ENCODE measurements around the gene C1orf226. TPM values are rescaled to one million over a fixed set of nuclear protein-coding genes. Genes with fewer than 3 reads are reported as not detected.

The C1orf226 gene
- total RNA-seq, 2 donors from 2014 or later = 5.1 to 6.2 TPM

DNA sequence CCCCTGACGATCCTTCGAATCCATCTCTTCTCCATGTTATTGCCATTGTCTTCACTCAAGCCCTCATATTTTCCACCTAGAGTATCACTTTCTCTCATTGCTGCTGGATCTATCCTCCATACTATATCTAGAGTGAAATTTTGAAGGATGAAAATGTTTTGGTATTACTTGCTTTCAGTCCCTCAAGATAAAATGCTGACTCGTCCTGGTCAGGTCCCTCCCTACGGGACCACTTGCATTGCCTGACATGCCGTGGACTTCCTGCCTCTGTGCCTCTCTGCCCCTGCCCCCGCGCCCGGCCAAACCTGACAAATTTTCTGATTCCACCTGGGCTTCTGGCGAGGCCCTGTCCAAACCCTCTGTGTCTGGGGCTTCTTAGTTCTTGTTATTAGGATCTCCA lies 28.4 kb upstream of the C1orf226 start:
- Mint-ChIP-seq H3K36me3 (ENCODE audit: low read depth) (no peaks in the 10 kb centered on the region), H3K4me3 (no peak overlapping the region), H3K4me1 (peaks cover 33% of the 10 kb centered on the region), H3K27ac (no peak overlapping the region), H3K27me3 (ENCODE audit: insufficient read depth) (no peaks in the 10 kb centered on the region), H3K9me3 (no peaks in the 10 kb centered on the region)
- H3K36me3 ChIP-seq (ENCODE audit: control insufficient read depth, insufficient read depth, low read length) = no peaks in the 10 kb centered on the region
- TF ChIP-seq, protein P1, sequence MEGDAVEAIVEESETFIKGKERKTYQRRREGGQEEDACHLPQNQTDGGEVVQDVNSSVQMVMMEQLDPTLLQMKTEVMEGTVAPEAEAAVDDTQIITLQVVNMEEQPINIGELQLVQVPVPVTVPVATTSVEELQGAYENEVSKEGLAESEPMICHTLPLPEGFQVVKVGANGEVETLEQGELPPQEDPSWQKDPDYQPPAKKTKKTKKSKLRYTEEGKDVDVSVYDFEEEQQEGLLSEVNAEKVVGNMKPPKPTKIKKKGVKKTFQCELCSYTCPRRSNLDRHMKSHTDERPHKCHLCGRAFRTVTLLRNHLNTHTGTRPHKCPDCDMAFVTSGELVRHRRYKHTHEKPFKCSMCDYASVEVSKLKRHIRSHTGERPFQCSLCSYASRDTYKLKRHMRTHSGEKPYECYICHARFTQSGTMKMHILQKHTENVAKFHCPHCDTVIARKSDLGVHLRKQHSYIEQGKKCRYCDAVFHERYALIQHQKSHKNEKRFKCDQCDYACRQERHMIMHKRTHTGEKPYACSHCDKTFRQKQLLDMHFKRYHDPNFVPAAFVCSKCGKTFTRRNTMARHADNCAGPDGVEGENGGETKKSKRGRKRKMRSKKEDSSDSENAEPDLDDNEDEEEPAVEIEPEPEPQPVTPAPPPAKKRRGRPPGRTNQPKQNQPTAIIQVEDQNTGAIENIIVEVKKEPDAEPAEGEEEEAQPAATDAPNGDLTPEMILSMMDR (conservative IDR thresholded peaks at IDR 0.05) = no peak
- H3K27ac ChIP-seq (ENCODE audit: low read depth, low read length) = no peak overlapping the region
- H3K27me3 ChIP-seq (ENCODE audit: control insufficient read depth, insufficient read depth, low read length, poor library complexity, severe bottlenecking) = no peaks in the 10 kb centered on the region
- no peak overlapping the region for H3K4me3 ChIP-seq (ENCODE audit: low read length)
- no peaks in the 10 kb centered on the region for H3K9me3 ChIP-seq (ENCODE audit: control insufficient read depth, low read length)
- WGBS, 2 experiments (ENCODE audit: insufficient coverage in 1 of 2, insufficient read length in 1 of 2) = 87 to 90% methylated on average over 3 to 9 of the region's 9 CpGs
- DNase-seq = no peak
- H3K9ac ChIP-seq (ENCODE audit: extremely low read depth, low read length, poor library complexity, severe bottlenecking) = no peak overlapping the region
- H3K4me1 ChIP-seq (ENCODE audit: control insufficient read depth, insufficient read depth, low read length) = peaks cover 6% of the 10 kb centered on the region

DNA sequence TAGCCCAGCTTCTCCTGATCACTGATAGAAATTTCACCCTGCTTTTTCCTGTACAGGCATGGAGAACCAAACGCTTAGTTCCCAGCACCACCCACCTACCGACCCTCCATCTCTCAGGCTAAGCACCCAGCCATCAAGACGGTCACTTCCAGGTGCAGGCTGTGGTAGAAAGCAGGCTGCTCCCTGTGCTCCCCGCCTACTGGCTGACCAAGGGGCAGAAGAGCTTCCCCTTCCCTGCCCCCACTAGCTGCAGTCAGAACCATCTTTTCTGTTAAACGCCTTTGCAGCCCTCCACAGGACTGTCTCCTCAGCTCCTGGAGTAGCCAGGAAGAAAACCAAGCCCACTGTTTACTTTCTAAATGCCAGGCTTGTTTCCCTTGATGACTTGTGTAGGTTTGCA lies 27.8 kb upstream of the C1orf226 start:
- Mint-ChIP-seq H3K4me3 (no peak overlapping the region), H3K9me3 (no peaks in the 10 kb centered on the region), H3K27me3 (ENCODE audit: insufficient read depth) (no peaks in the 10 kb centered on the region), H3K27ac (no peak overlapping the region), H3K36me3 (ENCODE audit: low read depth) (no peaks in the 10 kb centered on the region), H3K4me1 (peaks cover 33% of the 10 kb centered on the region)
- no peak overlapping the region for H3K4me3 ChIP-seq (ENCODE audit: low read length)
- 88 to 90% methylated on average over 3 to 5 of the region's 5 CpGs for WGBS, 2 experiments (ENCODE audit: insufficient coverage in 1 of 2, insufficient read length in 1 of 2)
- no peaks in the 10 kb centered on the region for H3K36me3 ChIP-seq (ENCODE audit: control insufficient read depth, insufficient read depth, low read length)
- H3K9me3 ChIP-seq (ENCODE audit: control insufficient read depth, low read length) = no peaks in the 10 kb centered on the region
- no peaks in the 10 kb centered on the region for H3K27me3 ChIP-seq (ENCODE audit: control insufficient read depth, insufficient read depth, low read length, poor library complexity, severe bottlenecking)
- H3K27ac ChIP-seq (ENCODE audit: low read depth, low read length) = no peak overlapping the region
- TF ChIP-seq, protein P1 (conservative IDR thresholded peaks at IDR 0.05) = no peak
- H3K4me1 ChIP-seq (ENCODE audit: control insufficient read depth, insufficient read depth, low read length) = peaks cover 6% of the 10 kb centered on the region
- H3K9ac ChIP-seq (ENCODE audit: extremely low read depth, low read length, poor library complexity, severe bottlenecking) = no peak overlapping the region
- no peak for DNase-seq

DNA sequence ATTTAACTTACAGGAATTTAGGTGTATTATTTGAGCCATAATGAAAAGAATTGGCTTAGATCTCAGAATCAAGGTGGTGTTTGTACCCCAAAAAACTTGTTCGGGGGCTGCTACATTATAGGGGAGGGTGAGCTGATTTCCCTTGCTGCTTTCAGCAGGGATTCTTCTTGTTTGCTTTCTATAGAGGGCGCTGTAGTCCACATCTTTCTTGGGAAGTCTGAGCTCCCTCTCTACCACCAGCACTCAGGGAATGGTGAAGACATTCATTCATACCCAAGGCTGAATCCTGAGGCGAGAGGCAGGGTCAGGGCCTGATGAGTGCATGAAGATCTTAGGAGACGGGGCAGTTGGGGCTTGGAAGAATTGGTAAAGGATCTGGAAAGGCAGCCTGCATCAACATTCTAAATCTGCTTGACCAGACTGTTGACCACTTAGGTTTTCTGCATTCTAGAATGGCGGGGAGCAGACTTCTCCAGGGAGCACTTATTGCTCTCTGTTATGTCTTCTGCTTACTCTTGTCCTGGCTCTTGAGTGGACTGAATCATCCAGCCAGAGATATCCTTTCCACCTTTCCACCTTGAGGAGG lies 23.8 kb upstream of the C1orf226 start:
- no peaks in the 10 kb centered on the region for H3K36me3 Mint-ChIP-seq (ENCODE audit: low read depth)
- Histone ChIP-seq H3K36me3 (ENCODE audit: control insufficient read depth, insufficient read depth, low read length) (no peaks in the 10 kb centered on the region), H3K27me3 (ENCODE audit: control insufficient read depth, insufficient read depth, low read length, poor library complexity, severe bottlenecking) (no peaks in the 10 kb centered on the region), H3K9me3 (ENCODE audit: control insufficient read depth, low read length) (no peaks in the 10 kb centered on the region), H3K9ac (ENCODE audit: extremely low read depth, low read length, poor library complexity, severe bottlenecking) (no peak overlapping the region), H3K27ac (ENCODE audit: low read depth, low read length) (peak overlapping the region; percentile 52), H3K4me3 (ENCODE audit: low read length) (no peak overlapping the region), H3K4me1 (ENCODE audit: control insufficient read depth, insufficient read depth, low read length) (peaks cover 3% of the 10 kb centered on the region)
- no peak overlapping the region for H3K27ac Mint-ChIP-seq
- H3K27me3 Mint-ChIP-seq (ENCODE audit: insufficient read depth) = no peaks in the 10 kb centered on the region
- H3K4me1 Mint-ChIP-seq = peaks cover 13% of the 10 kb centered on the region
- 64 to 89% methylated on average over 2 to 4 of the region's 5 CpGs for WGBS, 2 experiments (ENCODE audit: insufficient coverage in 1 of 2, insufficient read length in 1 of 2)
- TF ChIP-seq, protein P1 (conservative IDR thresholded peaks at IDR 0.05) = peak; percentile 88
- DNase-seq = peak; percentile 73
- no peak overlapping the region for H3K4me3 Mint-ChIP-seq
- no peaks in the 10 kb centered on the region for H3K9me3 Mint-ChIP-seq
